ENCODE measurements around the gene SURF6.
"Not testable (repeated sequence)": the region's sequence is repeated elsewhere in the genome, so short reads cannot be mapped to it uniquely, and the experiment has no call there.

The SURF6 gene

DNA sequence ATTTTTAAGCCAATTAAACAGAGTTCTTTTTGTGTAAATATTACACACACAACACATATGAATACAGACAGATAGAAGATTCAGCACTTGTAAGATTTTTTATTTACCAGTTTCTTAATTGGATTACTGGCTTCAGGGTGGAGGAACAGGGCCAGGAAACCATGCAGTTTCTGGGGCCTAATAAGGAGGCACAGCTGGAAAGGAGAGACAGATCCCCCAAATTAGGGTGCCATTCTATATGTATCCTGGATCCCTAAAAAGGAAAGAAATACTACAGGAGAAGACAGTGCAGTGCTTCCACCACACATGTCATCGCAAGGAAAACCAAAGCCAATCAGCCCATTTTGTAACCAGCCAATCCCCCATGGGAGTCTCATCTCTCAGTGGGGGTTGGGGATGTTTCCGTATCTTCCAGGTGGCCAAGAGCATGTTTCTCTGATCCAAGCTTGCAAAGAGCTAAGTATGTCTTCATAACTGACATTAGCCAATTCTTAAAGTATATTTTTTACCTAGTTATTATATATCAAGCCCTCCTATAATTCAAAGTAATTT lies 45.2 kb downstream of the SURF6 start:
- DNase-seq (ENCODE audit: low read depth): no peak

DNA sequence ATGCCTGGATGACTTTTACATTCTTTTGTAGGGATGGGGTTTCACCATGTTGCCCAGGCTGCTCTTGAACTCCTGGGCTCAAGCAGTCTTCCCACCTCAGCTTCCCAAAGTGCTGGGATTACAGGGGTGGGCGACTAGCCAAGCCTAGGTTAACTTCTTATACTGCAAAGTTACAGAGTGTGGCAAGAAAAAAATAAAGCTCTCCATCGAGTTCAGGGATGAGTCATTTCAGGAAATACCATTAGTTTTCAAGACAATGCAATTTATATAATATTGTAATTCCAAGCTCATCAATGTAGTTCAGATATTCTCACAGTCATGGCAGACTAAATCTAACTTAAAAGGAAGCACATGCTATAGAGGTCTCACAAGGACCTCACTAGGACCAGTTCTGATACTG lies 49.5 kb downstream of the SURF6 start:
- DNase-seq (ENCODE audit: low read depth): no peak

DNA sequence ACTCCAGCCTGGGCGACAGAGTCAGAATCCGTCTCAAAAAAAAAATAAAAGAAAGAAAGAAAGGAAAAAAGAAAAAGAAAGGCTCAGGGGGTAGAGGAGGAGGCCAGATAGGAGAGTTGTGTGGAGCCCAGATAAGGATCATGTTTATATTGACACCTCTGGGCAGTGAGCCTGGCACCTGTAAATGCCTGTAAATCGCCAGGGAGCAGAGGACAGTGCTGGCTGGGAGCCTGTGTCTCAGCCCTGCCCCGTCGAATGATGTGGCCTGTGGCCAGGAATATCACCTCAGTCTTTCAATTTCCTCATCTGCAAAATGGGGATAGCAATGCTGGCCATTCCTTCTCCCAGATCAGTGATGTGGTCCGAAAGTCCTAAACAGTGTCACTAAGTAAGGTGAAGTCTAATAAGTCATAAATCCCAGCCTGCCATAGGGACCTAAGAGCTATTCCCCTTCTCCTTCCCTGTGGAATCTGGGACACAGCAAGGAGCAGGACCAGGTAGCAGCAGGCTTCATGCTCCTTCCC lies 50.7 kb downstream of the SURF6 start:
- no peak for DNase-seq (ENCODE audit: low read depth)

DNA sequence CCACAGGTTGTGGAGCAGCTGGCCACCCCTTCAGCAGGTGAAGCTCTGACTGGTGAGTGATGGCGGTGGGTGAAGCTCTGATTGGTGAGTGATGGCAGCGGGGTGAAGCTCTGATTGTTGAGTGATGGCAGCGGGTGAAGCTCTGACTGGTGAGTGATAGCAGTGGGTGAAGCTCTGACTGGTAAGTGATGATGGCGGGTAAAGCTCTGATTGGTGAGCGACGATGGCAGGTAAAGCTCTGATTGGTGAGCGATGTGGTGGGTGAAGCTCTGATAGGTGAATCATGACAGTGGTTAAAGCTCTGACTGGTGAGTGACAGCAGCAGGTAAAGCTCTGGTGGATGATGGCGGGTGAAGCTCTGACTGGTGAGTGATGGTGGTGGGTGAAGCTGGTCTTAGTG lies 51.6 kb downstream of the SURF6 start:
- no peak for DNase-seq (ENCODE audit: low read depth)

DNA sequence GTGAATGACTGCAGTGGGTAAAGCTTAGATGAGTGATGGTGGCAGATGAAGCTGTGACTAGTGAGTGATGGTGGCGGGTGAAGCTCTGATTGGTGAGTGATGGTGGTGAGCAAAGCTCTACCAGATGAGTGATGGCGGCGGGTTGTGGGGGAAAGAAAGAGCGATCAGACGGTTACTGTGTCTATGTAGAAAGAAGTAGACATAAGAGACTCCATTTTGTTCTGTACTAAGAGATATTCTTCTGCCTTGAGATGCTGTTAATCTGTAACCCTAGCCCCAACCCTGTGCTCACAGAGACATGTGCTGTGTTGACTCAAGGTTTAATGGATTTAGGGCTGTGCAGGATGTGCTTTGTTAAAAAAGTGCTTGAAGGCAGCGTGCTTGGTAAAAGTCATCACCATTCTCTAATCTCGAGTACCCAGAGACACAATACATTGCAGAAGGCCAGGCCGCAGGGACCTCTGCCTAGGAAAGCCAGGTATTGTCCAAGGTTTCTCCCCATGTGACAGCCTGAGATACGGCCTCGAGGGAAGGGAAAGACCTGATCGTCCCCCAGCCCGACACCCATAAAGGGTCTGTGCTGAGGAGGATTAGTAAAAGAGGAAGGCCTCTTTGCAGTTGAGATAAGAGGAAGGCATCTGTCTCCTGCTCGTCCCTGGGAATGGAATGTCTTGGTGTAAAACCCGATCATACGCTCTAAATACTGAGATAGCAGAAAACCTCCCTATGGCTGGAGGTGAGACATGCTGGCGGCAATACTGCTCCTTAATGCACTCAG lies 52.5 kb downstream of the SURF6 start:
- not testable (repeated sequence) for DNase-seq (ENCODE audit: low read depth)

DNA sequence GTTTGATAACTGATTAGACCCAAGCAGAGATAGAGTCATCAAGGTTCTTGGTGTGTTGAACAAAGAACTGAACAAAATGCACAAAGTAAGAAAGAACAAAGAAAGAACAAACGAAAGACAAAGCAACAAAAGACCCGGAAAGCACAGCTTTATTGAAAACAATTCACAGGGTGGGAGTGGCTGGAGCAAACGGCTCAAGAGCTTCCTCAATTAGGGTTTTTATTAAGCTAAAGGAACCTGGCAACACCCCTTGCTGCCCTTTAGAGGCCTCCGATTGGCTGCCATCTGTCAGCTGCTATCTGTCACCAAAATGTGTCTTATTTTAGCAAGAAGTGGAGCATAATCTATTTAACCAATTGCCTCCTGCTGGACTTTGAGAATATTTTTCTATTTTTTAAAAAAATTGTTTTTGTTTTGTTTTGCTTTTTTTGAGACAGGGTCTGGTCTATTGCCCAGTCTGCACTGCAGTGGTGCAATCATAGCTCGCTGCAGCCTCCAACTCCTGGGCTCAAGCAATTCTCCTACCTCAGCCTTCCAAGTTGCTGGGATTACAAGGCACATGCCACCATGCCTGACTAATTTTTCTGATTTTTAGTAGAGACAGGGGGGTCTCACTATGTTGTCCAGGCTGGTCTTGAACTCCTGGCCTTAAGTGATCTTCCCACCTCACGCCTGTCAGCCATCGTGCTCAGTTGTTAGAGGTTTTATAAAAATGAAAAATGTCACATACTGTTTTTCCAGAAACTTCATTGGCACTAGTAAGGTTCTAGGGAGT lies 53.3 kb downstream of the SURF6 start:
- DNase-seq (ENCODE audit: low read depth): no peak

DNA sequence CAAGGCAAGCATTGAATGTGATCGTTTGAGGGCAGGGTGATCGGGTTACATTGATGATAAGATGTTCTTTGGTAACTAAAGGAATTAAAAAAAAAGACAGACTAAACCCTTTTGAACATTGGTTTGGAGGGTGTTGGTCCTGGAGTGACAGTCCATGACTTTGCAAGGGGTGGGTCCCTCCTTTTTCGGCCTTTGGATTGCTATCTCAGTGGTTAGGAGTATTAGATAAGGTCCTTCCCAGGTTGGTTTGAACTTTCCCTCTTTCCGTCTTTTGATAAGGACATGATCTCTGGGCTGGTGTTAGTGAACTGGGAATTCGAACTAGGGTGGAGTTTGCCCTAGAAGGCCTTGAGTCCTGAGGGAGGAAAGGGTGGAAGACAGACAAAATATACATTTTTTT lies 55.6 kb downstream of the SURF6 start:
- DNase-seq (ENCODE audit: low read depth): no peak

Measured in stimulated activated CD4-positive, alpha-beta T cell treated with anti-CD3 and anti-CD28 coated beads, Interleukin-2, amount 100 ng/mL, for 4 hours (primary cell).